Nephron progenitor cell (in vitro differentiated cells): ENCODE results near the gene CDH24.
A peak's percentile ranks its signal among the peaks of the same experiment; 100 is the strongest.
"Not testable (repeated sequence)": the region's sequence is repeated elsewhere in the genome, so short reads cannot be mapped to it uniquely, and the experiment has no call there.

Source experiments
- DNase-seq: peaks from one replicate; pipeline ENCODE4 v3.0.0; 2021
- H3K27ac Mint-ChIP-seq: 2 replicates; pipeline ENCODE4 v1.8.0; 2021; ENCODE audit warnings: mild to moderate bottlenecking, moderate library complexity, mixed read lengths
- H3K27me3 Mint-ChIP-seq: 2 replicates; pipeline ENCODE4 v1.8.0; 2021; ENCODE audit warnings: mild to moderate bottlenecking, low read depth, mixed read lengths; ENCODE audit not compliant: poor library complexity
- H3K36me3 Mint-ChIP-seq: 2 replicates; pipeline ENCODE4 v1.8.0; 2021; ENCODE audit warnings: low read depth, mixed read lengths
- H3K4me1 Mint-ChIP-seq: 2 replicates; pipeline ENCODE4 v1.8.0; 2021; ENCODE audit warnings: mixed read lengths
- H3K4me3 Mint-ChIP-seq: 2 replicates; pipeline ENCODE4 v1.8.0; 2021; ENCODE audit warnings: mild to moderate bottlenecking, moderate library complexity, mixed read lengths
- H3K9me3 Mint-ChIP-seq: 2 replicates; pipeline ENCODE4 v1.8.0; 2021; ENCODE audit warnings: mild to moderate bottlenecking, moderate library complexity, mixed read lengths
- TF ChIP-seq, protein P1 (sequence below): fragments of 200-600 bp; sonication (generic); IDR thresholded peaks from 2 replicates; pipeline ENCODE4 v1.5.0; 2021; ENCODE audit warnings: antibody characterized with exemption

The CDH24 gene

DNA sequence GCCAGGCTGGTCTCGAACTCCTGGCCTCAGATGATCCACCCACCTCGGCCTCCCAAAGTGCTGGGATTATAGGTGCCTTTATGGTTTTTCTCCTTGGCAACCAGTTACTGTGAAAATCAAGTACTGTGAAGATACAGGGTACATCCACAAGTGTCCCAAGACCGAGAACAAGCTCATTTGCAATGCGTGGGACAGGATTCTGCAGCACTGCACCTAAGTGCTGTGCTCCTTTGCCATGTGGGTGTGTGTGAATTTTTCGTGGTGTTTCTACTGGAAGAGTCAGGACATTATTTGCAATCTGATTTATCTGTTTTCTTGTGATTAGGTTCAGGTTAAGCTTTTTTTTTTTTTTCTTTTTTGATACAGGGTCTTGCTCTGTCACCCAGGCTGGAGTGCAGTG lies 40.2 kb downstream of the CDH24 start:
- peaks cover 6% of the 10 kb centered on the region for H3K36me3 Mint-ChIP-seq
- H3K4me3 Mint-ChIP-seq, result no peak overlapping the region
- H3K9me3 Mint-ChIP-seq, result no peaks in the 10 kb centered on the region
- peaks cover 46% of the 10 kb centered on the region for H3K4me1 Mint-ChIP-seq
- H3K27me3 Mint-ChIP-seq, result peaks cover 3% of the 10 kb centered on the region
- no peak overlapping the region for H3K27ac Mint-ChIP-seq
- TF ChIP-seq, protein P1, sequence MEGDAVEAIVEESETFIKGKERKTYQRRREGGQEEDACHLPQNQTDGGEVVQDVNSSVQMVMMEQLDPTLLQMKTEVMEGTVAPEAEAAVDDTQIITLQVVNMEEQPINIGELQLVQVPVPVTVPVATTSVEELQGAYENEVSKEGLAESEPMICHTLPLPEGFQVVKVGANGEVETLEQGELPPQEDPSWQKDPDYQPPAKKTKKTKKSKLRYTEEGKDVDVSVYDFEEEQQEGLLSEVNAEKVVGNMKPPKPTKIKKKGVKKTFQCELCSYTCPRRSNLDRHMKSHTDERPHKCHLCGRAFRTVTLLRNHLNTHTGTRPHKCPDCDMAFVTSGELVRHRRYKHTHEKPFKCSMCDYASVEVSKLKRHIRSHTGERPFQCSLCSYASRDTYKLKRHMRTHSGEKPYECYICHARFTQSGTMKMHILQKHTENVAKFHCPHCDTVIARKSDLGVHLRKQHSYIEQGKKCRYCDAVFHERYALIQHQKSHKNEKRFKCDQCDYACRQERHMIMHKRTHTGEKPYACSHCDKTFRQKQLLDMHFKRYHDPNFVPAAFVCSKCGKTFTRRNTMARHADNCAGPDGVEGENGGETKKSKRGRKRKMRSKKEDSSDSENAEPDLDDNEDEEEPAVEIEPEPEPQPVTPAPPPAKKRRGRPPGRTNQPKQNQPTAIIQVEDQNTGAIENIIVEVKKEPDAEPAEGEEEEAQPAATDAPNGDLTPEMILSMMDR, result no peak
- no peak for DNase-seq

DNA sequence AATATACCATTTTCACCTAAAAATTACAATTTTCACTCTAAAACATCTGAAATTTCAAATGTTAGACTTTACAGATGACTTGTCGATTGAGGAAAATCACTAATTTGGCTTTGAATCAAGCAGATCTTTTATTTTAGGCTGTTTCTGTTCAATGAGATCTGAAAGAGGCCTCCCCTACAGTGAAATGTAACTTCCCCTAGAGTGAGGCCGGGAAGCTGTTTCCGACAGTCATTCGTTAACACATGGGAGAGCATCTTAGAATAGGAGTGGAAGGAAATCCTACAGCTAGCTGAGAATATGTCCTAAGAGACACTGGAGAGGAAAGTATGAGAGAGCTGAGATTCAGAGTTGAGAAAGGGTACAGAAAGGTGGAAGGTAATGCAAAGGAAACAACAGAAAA lies 41.7 kb downstream of the CDH24 start:
- Mint-ChIP-seq H3K9me3 (peaks cover 4% of the 10 kb centered on the region), H3K4me3 (peak overlapping the region; percentile 12), H3K27ac (peak overlapping the region; percentile 87), H3K4me1 (peaks cover 36% of the 10 kb centered on the region), H3K27me3 (peaks cover 3% of the 10 kb centered on the region), H3K36me3 (peaks cover 6% of the 10 kb centered on the region)
- no peak for DNase-seq
- TF ChIP-seq, protein P1, result no peak

DNA sequence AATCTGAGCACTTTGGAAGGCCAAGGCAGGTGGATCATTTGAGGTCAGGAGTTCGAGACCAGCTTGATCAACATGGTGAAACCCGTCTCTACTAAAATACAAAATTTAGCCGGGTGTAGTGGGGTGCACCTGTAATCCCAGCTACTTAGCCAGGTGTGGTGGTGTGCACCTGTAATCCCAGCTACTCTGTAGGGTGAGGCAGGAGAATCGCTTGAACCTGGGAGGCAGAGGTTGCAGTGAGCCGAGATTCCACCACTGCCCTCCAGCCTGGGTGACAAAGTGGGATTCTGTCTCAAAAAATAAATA lies 43.6 kb downstream of the CDH24 start:
- not testable (repeated sequence) for H3K27me3 Mint-ChIP-seq, H3K9me3 Mint-ChIP-seq, H3K27ac Mint-ChIP-seq, DNase-seq, H3K4me3 Mint-ChIP-seq
- Mint-ChIP-seq H3K36me3 (peaks cover 10% of the 10 kb centered on the region), H3K4me1 (peaks cover 47% of the 10 kb centered on the region)

DNA sequence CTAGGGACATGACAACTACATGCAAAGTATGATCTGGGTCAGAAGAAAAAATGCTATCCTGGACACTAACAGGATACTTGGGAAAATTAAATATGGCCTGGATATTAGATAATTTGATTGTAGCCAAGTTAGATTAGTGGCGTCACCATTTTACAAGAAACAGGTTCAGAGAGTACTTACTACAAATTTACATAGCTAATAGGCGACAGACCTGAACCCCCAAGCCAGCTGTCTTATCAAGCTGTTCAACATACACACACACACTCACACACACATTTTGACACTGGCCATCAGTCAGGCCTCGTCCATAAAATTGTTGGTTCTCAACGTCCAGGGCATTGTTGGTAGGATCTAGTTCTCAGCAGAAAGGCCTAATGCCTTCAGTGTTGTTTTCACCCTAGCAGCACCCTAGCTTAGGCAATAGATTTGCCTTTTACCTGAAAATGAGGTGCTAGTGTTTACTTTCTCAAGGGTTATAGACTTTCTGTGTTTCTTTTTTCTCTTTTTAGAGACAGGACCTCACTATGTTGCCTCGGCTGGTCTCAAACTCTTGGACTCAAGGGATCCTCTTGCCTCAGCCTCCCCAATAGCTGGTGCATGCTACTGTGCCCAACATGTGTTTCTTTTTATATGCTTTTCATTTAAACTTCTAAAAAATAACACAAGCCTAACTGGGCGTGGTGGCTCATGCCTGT lies 44.1 kb downstream of the CDH24 start:
- Mint-ChIP-seq H3K36me3 (peaks cover 13% of the 10 kb centered on the region), H3K4me1 (peaks cover 51% of the 10 kb centered on the region), H3K27ac (peak overlapping the region; percentile 81), H3K4me3 (no peak overlapping the region), H3K27me3 (peaks cover 3% of the 10 kb centered on the region), H3K9me3 (peaks cover 13% of the 10 kb centered on the region)
- DNase-seq, result no peak
- TF ChIP-seq, protein P1, result no peak

DNA sequence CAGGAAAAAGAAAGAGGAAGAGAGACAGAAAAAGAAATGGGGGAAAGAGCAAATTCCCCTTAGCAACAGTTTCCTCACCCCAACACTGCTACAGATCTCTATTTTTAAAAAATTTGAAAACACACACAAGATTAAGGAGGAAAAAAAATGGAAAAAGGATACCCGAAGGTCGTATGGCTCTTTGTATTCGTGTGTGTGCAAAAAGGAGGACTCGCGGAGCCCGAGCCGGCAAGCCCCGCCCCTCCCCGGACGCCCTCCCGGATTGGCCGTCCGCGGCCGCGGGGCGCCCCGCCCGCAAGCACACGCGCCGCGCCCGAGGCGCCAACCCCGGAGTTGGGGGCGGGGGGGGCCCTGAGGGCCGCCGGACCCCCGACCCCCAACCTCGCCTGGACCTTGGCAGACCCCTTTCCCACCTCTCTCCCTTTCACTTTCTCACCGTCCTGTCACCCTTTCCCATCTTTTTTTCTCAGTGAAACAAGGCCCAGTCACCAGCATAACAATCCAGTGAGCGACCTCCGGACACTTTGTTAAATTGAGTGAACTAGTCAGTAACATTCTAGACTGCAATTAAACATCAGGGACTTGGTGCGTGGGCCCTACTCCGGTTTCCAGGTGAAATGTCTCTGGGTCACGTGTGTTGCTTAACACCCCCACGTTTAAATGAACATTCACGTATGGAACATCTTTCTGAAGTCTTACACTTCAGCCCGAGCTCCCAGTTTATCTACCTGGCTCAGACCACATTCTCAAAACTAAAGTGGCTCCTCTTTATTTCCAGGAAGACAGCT lies 47.2 kb downstream of the CDH24 start, which contains the start of gene C14orf93:
Gene C14orf93 (minus strand): TSS at position 205 of the 788 bp plus-strand sequence. CDS start 11,120 bp downstream, outside the sequence.
- Mint-ChIP-seq H3K9me3 (peaks cover 17% of the 10 kb centered on the region), H3K4me1 (peaks cover 63% of the 10 kb centered on the region), H3K4me3 (peak within 1 kb of the TSS; percentile 76), H3K36me3 (peaks cover 9% of the 10 kb centered on the region), H3K27ac (peak within 1 kb of the TSS; percentile 34), H3K27me3 (no peaks in the 10 kb centered on the region)
- TF ChIP-seq, protein P1, result no peak
- DNase-seq, result peak; percentile 74

DNA sequence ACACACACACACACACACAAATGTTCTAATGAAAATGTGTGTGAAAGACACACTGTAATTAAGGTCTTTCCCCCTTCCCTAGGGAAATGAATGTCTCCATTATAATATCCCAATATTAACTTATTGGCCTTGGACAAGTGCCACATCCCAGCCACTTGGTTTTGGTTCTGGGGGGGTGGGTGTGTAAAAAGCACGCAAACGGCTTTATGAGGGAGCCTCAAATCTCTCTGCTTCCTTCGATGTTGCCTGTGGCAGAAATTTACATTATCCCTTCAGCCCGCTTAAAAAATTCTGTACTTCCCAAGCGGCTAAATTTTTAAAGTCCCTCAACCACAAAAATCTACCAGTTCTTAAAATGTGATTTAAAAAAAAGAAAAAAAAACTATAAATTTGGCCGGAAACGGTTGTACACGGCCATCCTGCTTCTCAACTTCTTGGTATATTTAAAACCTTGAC lies 47.8 kb downstream of the CDH24 start:
- Mint-ChIP-seq H3K36me3 (peaks cover 9% of the 10 kb centered on the region), H3K9me3 (peaks cover 17% of the 10 kb centered on the region), H3K27me3 (no peaks in the 10 kb centered on the region), H3K27ac (no peak overlapping the region), H3K4me3 (peak overlapping the region; percentile 76), H3K4me1 (peaks cover 67% of the 10 kb centered on the region)
- TF ChIP-seq, protein P1, result no peak
- DNase-seq, result no peak
